Fibroblast of mammary gland (primary cell): ENCODE measurements around the gene B4GALT3.

Experiments
- DNase-seq: peaks from one replicate; pipeline ENCODE4 v3.0.0-alpha.2; 2010; ENCODE audit warnings: low read depth
- H3K4me3 ChIP-seq: 2 replicates; pipeline ENCODE4 v1.5.1; 2011; ENCODE audit warnings: low read depth, mild to moderate bottlenecking, low read length, moderate library complexity; ENCODE audit not compliant: control insufficient read depth
- CTCF ChIP-seq: conservative IDR thresholded peaks from 2 replicates; pipeline ENCODE4 v1.5.1; 2011; ENCODE audit warnings: low read depth, low read length, inconsistent platforms; ENCODE audit not compliant: control insufficient read depth, insufficient read depth

The B4GALT3 gene

GRCh38 chr1:161223805-161224694 lies 46.7 kb upstream of the B4GALT3 start:
- no peak for DNase-seq
- H3K4me3 ChIP-seq: no peak overlapping the region
- TF ChIP-seq CTCF: no peak

- TF ChIP-seq CTCF: no peak
Measured at GRCh38 chr1:161222175-161223019, 45.1 kb upstream of the B4GALT3 start.

GRCh38 chr1:161220002-161220401 lies 42.7 kb upstream of the B4GALT3 start:
- DNase-seq: no peak
- no peak for TF ChIP-seq CTCF
- H3K4me3 ChIP-seq: no peak overlapping the region

More at GRCh38 chr1:161222175-161223019, 45.1 kb upstream of the B4GALT3 start:
- no peak for DNase-seq
- H3K4me3 ChIP-seq: no peak overlapping the region

GRCh38 chr1:161219078-161219892 lies 42.0 kb upstream of the B4GALT3 start:
- DNase-seq: no peak
- no peak overlapping the region for H3K4me3 ChIP-seq
- TF ChIP-seq CTCF: no peak

GRCh38 chr1:161218301-161219077 lies 41.2 kb upstream of the B4GALT3 start:
- no peak for TF ChIP-seq CTCF
- H3K4me3 ChIP-seq: no peak overlapping the region
- DNase-seq: no peak
